K562 (cell line): ENCODE measurements around the gene NSMCE1. TPM values are rescaled to one million over a fixed set of nuclear protein-coding genes. Genes with fewer than 3 reads are reported as not detected.

Experiments used
- BRCA1 ChIP-seq, 2 experiments: fragments of 450-650 bp in 1 of 2; sonication (generic) in 1 of 2; formaldehyde crosslinking in 1 of 2; IDR thresholded peaks; 2 replicates each; pipeline versions ENCODE4 v1.5.0 to v1.6.1; 2017 to 2020; ENCODE audit warnings: mild to moderate bottlenecking in 1 of 2, missing genetic modification reagents in 1 of 2
- CXXC5 ChIP-seq: fragments of 250-450 bp; sonication (Bioruptor Pico); IDR thresholded peaks from 2 replicates; pipeline ENCODE4 v1.8.0; 2022; ENCODE audit warnings: inconsistent platforms, mild to moderate bottlenecking, moderate library complexity
- FOS ChIP-seq: IDR thresholded peaks from 3 replicates; pipeline ENCODE4 v1.6.1; 2011; ENCODE audit not compliant: insufficient read length; ENCODE audit errors: extremely low read depth
- FOXJ2 ChIP-seq: fragments of 200-800 bp; sonication (Bioruptor generic); IDR thresholded peaks from 2 replicates; pipeline ENCODE4 v1.6.1; 2016; ENCODE audit warnings: missing genetic modification characterization, missing compliant biosample characterization
- HDGF ChIP-seq: fragments of 450-650 bp; IDR thresholded peaks from 2 replicates; pipeline ENCODE4 v1.6.1; 2016
- JUNB ChIP-seq: fragments of 450-650 bp; formaldehyde crosslinking; conservative IDR thresholded peaks from 2 replicates; pipeline ENCODE4 v1.4.0; 2020; ENCODE audit warnings: mild to moderate bottlenecking
- MCM5 ChIP-seq: fragments of 450-650 bp; IDR thresholded peaks from 2 replicates; pipeline ENCODE4 v1.6.1; 2016; ENCODE audit warnings: low read depth
- NFYB ChIP-seq: IDR thresholded peaks from 2 replicates; pipeline ENCODE4 v1.6.1; 2011; ENCODE audit warnings: mild to moderate bottlenecking, moderate library complexity; ENCODE audit not compliant: insufficient read length; ENCODE audit errors: extremely low read depth
- RAD21 ChIP-seq, 2 experiments: fragments of 250-450 bp in 1 of 2; fragments of 450-650 bp in 1 of 2; sonication (Bioruptor Pico) in 1 of 2; formaldehyde crosslinking in 1 of 2; IDR thresholded peaks in 1 of 2; conservative IDR thresholded peaks in 1 of 2; 2 replicates each; pipeline versions ENCODE4 v1.4.0 to v1.8.0; 2020 to 2022; ENCODE audit warnings: mild to moderate bottlenecking in 2 of 2, moderate library complexity in 1 of 2
- RCOR1 ChIP-seq, 2 experiments: IDR thresholded peaks; 2 replicates each; pipeline ENCODE4 v1.6.1; 2012; ENCODE audit warnings: low read depth in 2 of 2, low read length in 2 of 2, borderline replicate concordance in 1 of 2, improper control_type of control experiment in 1 of 2
- SIRT6 ChIP-seq: IDR thresholded peaks from one replicate; pipeline ENCODE4 v1.6.1; 2012; ENCODE audit warnings: low read depth, mild to moderate bottlenecking, control low read depth, inconsistent platforms, low read length, moderate library complexity
- SPI1 ChIP-seq: IDR thresholded peaks from 2 replicates; pipeline ENCODE4 v1.6.1; 2011; ENCODE audit warnings: low read depth, low read length, control low read depth, borderline replicate concordance
- ZKSCAN1 ChIP-seq: fragments of 150-350 bp; IDR thresholded peaks from 2 replicates; pipeline ENCODE4 v1.6.1; 2016; ENCODE audit warnings: low read depth, low read length
- ZNF431 ChIP-seq: sonication (generic); formaldehyde crosslinking; IDR thresholded peaks from 2 replicates; pipeline ENCODE4 v1.8.0; 2022; ENCODE audit warnings: mild to moderate bottlenecking, missing genetic modification reagents
- polyA plus RNA-seq, 8 experiments: library from polyadenylated mRNA; depleted of rRNA in 4 of 8; stranded (reverse) in 5 of 8; unstranded in 3 of 8; fragments of >200 nt; fragmentation: Nextera tagmentation in 2 of 8; fragmentation: Illumina TruSeq in 1 of 8; extraction: Ambion mirVana in 2 of 8; extraction: Trizol in 1 of 8; gene quantifications; 2 replicates each; pipeline versions ENCODE4 v1.2.1 to v1.2.3, GENCODE V29; 2011 to 2014; ENCODE audit warnings: inconsistent platforms in 1 of 8, missing spikeins in 1 of 8
- total RNA-seq, 7 experiments: library from RNA; depleted of rRNA in 6 of 7; stranded (reverse); fragments of >200 nt in 6 of 7; fragmentation: Illumina TruSeq in 2 of 7; extraction: Trizol in 2 of 7; gene quantifications; 2 replicates each; pipeline versions ENCODE4 v1.2.1 to v1.2.3, GENCODE V29; 2011 to 2021; ENCODE audit warnings: low replicate concordance in 1 of 7
- TF ChIP-seq, protein P1 (sequence below): sonication (generic); formaldehyde crosslinking; IDR thresholded peaks from 2 replicates; pipeline ENCODE4 v1.8.0; 2022; ENCODE audit warnings: missing genetic modification reagents, mild to moderate bottlenecking, moderate library complexity, borderline replicate concordance
- TF ChIP-seq, protein P2 (sequence below): fragments of 250-450 bp; sonication (Bioruptor Pico); IDR thresholded peaks from 2 replicates; pipeline ENCODE4 v1.8.0; 2021; ENCODE audit warnings: mild to moderate bottlenecking, moderate library complexity
- TF ChIP-seq, protein P3 (sequence below): sonication (generic); formaldehyde crosslinking; IDR thresholded peaks from 2 replicates; pipeline ENCODE4 v1.8.0; 2022; ENCODE audit warnings: mild to moderate bottlenecking, low read depth, missing genetic modification reagents
- TF ChIP-seq, protein P4 (sequence below): fragments of 250-450 bp; sonication (Bioruptor Pico); IDR thresholded peaks from 2 replicates; pipeline ENCODE4 v1.8.0; 2022; ENCODE audit warnings: inconsistent platforms, mild to moderate bottlenecking, moderate library complexity, borderline replicate concordance
- TF ChIP-seq, protein P5 (sequence below): sonication (generic); formaldehyde crosslinking; IDR thresholded peaks from 2 replicates; pipeline ENCODE4 v1.8.0; 2023; ENCODE audit warnings: mild to moderate bottlenecking, missing genetic modification reagents

NSMCE1 gene
- total and polyA plus RNA-seq, 9 of the 15 experiments (the other 6 are each of a cell fraction or from before 2014, with no cell fraction given), result 52.1 to 163 (median 61.5) TPM

DNA sequence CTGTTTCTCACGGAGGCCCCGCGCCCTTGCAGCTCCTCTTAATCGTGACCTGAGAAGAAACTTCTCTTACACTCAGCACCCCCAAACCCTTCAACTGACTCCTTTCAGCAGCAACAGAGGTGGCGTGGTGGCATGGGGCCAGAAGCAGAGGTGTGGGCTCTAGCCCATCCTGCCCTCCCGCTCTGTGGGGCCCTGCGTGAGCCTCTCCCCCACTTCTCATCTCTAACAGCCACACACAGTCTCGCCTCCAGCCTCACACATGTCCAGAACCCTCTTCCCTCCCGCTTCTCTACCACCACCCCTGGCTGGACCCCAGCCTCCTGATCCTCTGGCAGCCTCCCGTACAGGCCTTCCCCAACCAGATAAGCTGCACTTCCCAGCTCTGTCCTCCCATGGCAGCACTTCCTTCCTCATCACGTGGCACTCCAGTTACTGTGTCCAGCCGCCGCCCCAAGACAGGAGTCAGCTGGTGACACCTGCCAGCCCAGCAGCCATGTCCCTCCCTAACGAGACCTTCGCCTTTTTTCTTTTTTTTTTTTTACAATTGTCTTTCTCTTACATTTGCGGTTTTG lies 30.5 kb downstream of the NSMCE1 start (continued):
- TF ChIP-seq, protein P1, sequence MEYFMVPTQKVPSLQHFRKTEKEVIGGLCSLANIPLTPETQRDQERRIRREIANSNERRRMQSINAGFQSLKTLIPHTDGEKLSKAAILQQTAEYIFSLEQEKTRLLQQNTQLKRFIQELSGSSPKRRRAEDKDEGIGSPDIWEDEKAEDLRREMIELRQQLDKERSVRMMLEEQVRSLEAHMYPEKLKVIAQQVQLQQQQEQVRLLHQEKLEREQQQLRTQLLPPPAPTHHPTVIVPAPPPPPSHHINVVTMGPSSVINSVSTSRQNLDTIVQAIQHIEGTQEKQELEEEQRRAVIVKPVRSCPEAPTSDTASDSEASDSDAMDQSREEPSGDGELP (CRISPR knock-in tag), result peak; percentile 80
- TF ChIP-seq FOS (no peak), MCM5 (no peak), SPI1 (peak; percentile 77; the same call in 1 of the 2 replicates), SIRT6 (no peak), RCOR1 (IDR thresholded peaks at IDR 0.05; ENCODE audit: borderline replicate concordance in 1 of 2, low read depth in 2 of 2, low read length in 2 of 2) (0 out of 4 replicates have a peak, but pooled peaks of 1 of the 2 experiments have one; percentile 7), CXXC5 (CRISPR knock-in tag) (peak; percentile 47; the same call in 1 of the 2 replicates), ZNF431 (CRISPR knock-in tag) (no peak), HDGF (peak; percentile 32; the same call in 1 of the 2 replicates), BRCA1 (IDR thresholded peaks at IDR 0.05) (no peak), BRCA1 (CRISPR knock-in tag; IDR thresholded peaks at IDR 0.05) (no peak), FOXJ2 (tag) (no peak), ZKSCAN1 (no peak), JUNB (no peak), NFYB (no peak), RAD21 (CRISPR knock-in tag; conservative IDR thresholded peaks at IDR 0.05 in 1 of 2, IDR thresholded peaks at IDR 0.05 in 1 of 2) (0 out of 4 replicates have a peak, but pooled peaks of 1 of the 2 experiments have one; percentile 13)
- TF ChIP-seq, protein P2, sequence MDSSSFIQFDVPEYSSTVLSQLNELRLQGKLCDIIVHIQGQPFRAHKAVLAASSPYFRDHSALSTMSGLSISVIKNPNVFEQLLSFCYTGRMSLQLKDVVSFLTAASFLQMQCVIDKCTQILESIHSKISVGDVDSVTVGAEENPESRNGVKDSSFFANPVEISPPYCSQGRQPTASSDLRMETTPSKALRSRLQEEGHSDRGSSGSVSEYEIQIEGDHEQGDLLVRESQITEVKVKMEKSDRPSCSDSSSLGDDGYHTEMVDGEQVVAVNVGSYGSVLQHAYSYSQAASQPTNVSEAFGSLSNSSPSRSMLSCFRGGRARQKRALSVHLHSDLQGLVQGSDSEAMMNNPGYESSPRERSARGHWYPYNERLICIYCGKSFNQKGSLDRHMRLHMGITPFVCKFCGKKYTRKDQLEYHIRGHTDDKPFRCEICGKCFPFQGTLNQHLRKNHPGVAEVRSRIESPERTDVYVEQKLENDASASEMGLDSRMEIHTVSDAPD (CRISPR knock-in tag), result no peak
- TF ChIP-seq, protein P3, sequence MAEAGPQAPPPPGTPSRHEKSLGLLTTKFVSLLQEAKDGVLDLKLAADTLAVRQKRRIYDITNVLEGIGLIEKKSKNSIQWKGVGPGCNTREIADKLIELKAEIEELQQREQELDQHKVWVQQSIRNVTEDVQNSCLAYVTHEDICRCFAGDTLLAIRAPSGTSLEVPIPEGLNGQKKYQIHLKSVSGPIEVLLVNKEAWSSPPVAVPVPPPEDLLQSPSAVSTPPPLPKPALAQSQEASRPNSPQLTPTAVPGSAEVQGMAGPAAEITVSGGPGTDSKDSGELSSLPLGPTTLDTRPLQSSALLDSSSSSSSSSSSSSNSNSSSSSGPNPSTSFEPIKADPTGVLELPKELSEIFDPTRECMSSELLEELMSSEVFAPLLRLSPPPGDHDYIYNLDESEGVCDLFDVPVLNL (CRISPR knock-in tag), result no peak
- TF ChIP-seq, protein P4, sequence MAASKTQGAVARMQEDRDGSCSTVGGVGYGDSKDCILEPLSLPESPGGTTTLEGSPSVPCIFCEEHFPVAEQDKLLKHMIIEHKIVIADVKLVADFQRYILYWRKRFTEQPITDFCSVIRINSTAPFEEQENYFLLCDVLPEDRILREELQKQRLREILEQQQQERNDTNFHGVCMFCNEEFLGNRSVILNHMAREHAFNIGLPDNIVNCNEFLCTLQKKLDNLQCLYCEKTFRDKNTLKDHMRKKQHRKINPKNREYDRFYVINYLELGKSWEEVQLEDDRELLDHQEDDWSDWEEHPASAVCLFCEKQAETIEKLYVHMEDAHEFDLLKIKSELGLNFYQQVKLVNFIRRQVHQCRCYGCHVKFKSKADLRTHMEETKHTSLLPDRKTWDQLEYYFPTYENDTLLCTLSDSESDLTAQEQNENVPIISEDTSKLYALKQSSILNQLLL (CRISPR knock-in tag), result no peak
- TF ChIP-seq, protein P5, sequence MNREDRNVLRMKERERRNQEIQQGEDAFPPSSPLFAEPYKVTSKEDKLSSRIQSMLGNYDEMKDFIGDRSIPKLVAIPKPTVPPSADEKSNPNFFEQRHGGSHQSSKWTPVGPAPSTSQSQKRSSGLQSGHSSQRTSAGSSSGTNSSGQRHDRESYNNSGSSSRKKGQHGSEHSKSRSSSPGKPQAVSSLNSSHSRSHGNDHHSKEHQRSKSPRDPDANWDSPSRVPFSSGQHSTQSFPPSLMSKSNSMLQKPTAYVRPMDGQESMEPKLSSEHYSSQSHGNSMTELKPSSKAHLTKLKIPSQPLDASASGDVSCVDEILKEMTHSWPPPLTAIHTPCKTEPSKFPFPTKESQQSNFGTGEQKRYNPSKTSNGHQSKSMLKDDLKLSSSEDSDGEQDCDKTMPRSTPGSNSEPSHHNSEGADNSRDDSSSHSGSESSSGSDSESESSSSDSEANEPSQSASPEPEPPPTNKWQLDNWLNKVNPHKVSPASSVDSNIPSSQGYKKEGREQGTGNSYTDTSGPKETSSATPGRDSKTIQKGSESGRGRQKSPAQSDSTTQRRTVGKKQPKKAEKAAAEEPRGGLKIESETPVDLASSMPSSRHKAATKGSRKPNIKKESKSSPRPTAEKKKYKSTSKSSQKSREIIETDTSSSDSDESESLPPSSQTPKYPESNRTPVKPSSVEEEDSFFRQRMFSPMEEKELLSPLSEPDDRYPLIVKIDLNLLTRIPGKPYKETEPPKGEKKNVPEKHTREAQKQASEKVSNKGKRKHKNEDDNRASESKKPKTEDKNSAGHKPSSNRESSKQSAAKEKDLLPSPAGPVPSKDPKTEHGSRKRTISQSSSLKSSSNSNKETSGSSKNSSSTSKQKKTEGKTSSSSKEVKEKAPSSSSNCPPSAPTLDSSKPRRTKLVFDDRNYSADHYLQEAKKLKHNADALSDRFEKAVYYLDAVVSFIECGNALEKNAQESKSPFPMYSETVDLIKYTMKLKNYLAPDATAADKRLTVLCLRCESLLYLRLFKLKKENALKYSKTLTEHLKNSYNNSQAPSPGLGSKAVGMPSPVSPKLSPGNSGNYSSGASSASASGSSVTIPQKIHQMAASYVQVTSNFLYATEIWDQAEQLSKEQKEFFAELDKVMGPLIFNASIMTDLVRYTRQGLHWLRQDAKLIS (CRISPR knock-in tag), result no peak
